A375 (cell line): ENCODE data around the gene XRCC4. TPM values are rescaled to one million over a fixed set of nuclear protein-coding genes. Genes with fewer than 3 reads are reported as not detected.

Experiments
- small RNA-seq: library from RNA; depleted of rRNA; stranded (forward); fragments of <200 nt; gene quantifications from one replicate; pipeline ENCODE3, GENCODE V24; 2014
- total RNA-seq: library from RNA; depleted of rRNA; stranded (reverse); fragments of >200 nt; shearing (Covaris generic); gene quantifications from 2 replicates; pipeline ENCODE4 v1.2.3, GENCODE V29; 2014; rRNA removed

XRCC4 gene
- total RNA-seq, result 9.8 and 12.4 TPM in 2 replicates

GRCh38 chr5:83076742-83077661 is at the start of gene XRCC4, which contains the start of gene TMEM167A:
Gene XRCC4 (plus strand): TSS chr5:83077547. CDS start chr5:83104920, 27,373 bp downstream.
Gene TMEM167A (minus strand): TSS chr5:83077394. CDS start chr5:83077323, 71 bp downstream.

Small RNA genes within 50 kb of the gene (small RNA-seq; reads per million reads assigned to genes)
- 0.54 reads per million, percentile 29 among the genes with 10 or more reads in this experiment for gene SCARNA18

Other genes starting within 250 kb of the XRCC4 start
- 24.0 and 28.2 TPM in 2 replicates for gene TMEM167A, start 153 bp upstream of the XRCC4 start, total RNA-seq